Activated B cell treated with CpG ODN at 0.5 μM for 24 hours (primary cell): Measurements from ENCODE around the gene KRTAP5-7. TPM values are rescaled to one million over a fixed set of nuclear protein-coding genes. Genes with fewer than 3 reads are reported as not detected.
"Not testable (repeated sequence)": the region's sequence is repeated elsewhere in the genome, so short reads cannot be mapped to it uniquely, and the experiment has no call there.

ENCODE experiments used
- ATAC-seq: fragments of 200-7000 bp; cut with Tn5 transposase; one replicate; pipeline ENCODE4 v1.10.0; 2021; ENCODE audit warnings: low read depth, mild to moderate bottlenecking, moderate library complexity
- CTCF ChIA-PET: fragments of 350-600 bp; sonication (Branson Sonifier 250); formaldehyde crosslinking; loops from one replicate; lab custom pipeline; 2021; ENCODE audit warnings: antibody characterized with exemption; lab: Charles Lee
- POLR2A ChIA-PET: fragments of 350-600 bp; sonication (Branson Sonifier 250); formaldehyde crosslinking; loops from one replicate; lab custom pipeline; 2021; ENCODE audit warnings: antibody characterized with exemption; lab: Charles Lee
- DNase-seq: peaks from one replicate; pipeline ENCODE4 v3.0.0; 2022
- H3K27ac Mint-ChIP-seq: one replicate; pipeline ENCODE4 v1.8.0; 2020; ENCODE audit warnings: mixed read lengths
- H3K27me3 Mint-ChIP-seq: one replicate; pipeline ENCODE4 v1.8.0; 2021; ENCODE audit warnings: mixed read lengths
- H3K36me3 Mint-ChIP-seq: one replicate; pipeline ENCODE4 v1.8.0; 2021; ENCODE audit warnings: low read depth, mixed read lengths
- H3K4me1 Mint-ChIP-seq: one replicate; pipeline ENCODE4 v1.8.0; 2021; ENCODE audit warnings: mixed read lengths
- H3K4me3 Mint-ChIP-seq: one replicate; pipeline ENCODE4 v1.8.0; 2020; ENCODE audit warnings: mild to moderate bottlenecking, mixed read lengths
- H3K9me3 Mint-ChIP-seq: one replicate; pipeline ENCODE4 v1.8.0; 2020; ENCODE audit warnings: mixed read lengths
- CTCF ChIP-seq: fragments of 200-600 bp; IDR thresholded peaks from one replicate; pipeline ENCODE4 v1.8.0; 2022; ENCODE audit warnings: antibody characterized with exemption, mild to moderate bottlenecking
- intact Hi-C: fragments of 100-400 bp; cut with micrococcal nuclease; formaldehyde crosslinking; loops from one replicate; pipeline ENCODE4 v1.15.1; 2024
- total RNA-seq: library from RNA; stranded (reverse); gene quantifications from 2 replicates; pipeline ENCODE4 v1.2.3, GENCODE V29; 2022

Gene KRTAP5-7
- total RNA-seq, 1 donor from 2014 or later, result 0.49 TPM

GRCh38 chr11:71537537-71537936, 10.5 kb downstream of the KRTAP5-7 start:
- Mint-ChIP-seq H3K36me3 (no peaks in the 10 kb centered on the region), H3K27me3 (peaks cover 5% of the 10 kb centered on the region), H3K27ac (no peak overlapping the region), H3K9me3 (peaks cover 5% of the 10 kb centered on the region), H3K4me1 (no peaks in the 10 kb centered on the region), H3K4me3 (no peak overlapping the region)
- DNase-seq (no peak), ATAC-seq (no peak)
- intact Hi-C loops, result no loop called here
- no peak for TF ChIP-seq CTCF
- CTCF ChIA-PET, result no interaction called here
- POLR2A ChIA-PET, result no interaction called here

- H3K4me3 Mint-ChIP-seq, POLR2A ChIA-PET, intact Hi-C loops, CTCF ChIA-PET, H3K4me1 Mint-ChIP-seq, H3K9me3 Mint-ChIP-seq, DNase-seq, H3K27me3 Mint-ChIP-seq, H3K36me3 Mint-ChIP-seq, ATAC-seq, H3K27ac Mint-ChIP-seq: not testable (repeated sequence)
Measured at GRCh38 chr11:71537977-71538665, 11.1 kb downstream of the KRTAP5-7 start, which contains the start of gene KRTAP5-8. KRTAP5-8 (plus strand) TSS chr11:71538025; CDS start chr11:71538056, 31 bp downstream.

GRCh38 chr11:71538666-71538990, 11.6 kb downstream of the KRTAP5-7 start:
- H3K27me3 Mint-ChIP-seq, result peaks cover 5% of the 10 kb centered on the region
- no peak overlapping the region for H3K27ac Mint-ChIP-seq
- intact Hi-C loops, result no loop called here
- no peaks in the 10 kb centered on the region for H3K36me3 Mint-ChIP-seq
- peaks cover 9% of the 10 kb centered on the region for H3K4me1 Mint-ChIP-seq
- ATAC-seq (no peak), DNase-seq (no peak)
- no peak for TF ChIP-seq CTCF
- ChIA-PET CTCF (no interaction called here), POLR2A (no interaction called here)
- peaks cover 5% of the 10 kb centered on the region for H3K9me3 Mint-ChIP-seq
- H3K4me3 Mint-ChIP-seq, result no peak overlapping the region

GRCh38 chr11:71539017-71539416, 11.9 kb downstream of the KRTAP5-7 start:
- intact Hi-C loops, result no loop called here

GRCh38 chr11:71539971-71540370, 12.9 kb downstream of the KRTAP5-7 start:
- H3K36me3 Mint-ChIP-seq, H3K27me3 Mint-ChIP-seq, H3K27ac Mint-ChIP-seq, DNase-seq, CTCF ChIA-PET, ATAC-seq, H3K4me3 Mint-ChIP-seq, POLR2A ChIA-PET, intact Hi-C loops, H3K9me3 Mint-ChIP-seq: not testable (repeated sequence)
- H3K4me1 Mint-ChIP-seq, result peaks cover 18% of the 10 kb centered on the region

More at GRCh38 chr11:71539017-71539416, 11.9 kb downstream of the KRTAP5-7 start:
- Mint-ChIP-seq H3K4me1 (peaks cover 13% of the 10 kb centered on the region), H3K36me3 (no peaks in the 10 kb centered on the region), H3K9me3 (peaks cover 5% of the 10 kb centered on the region), H3K27me3 (peaks cover 5% of the 10 kb centered on the region), H3K4me3 (no peak overlapping the region), H3K27ac (no peak overlapping the region)
- no peak for TF ChIP-seq CTCF
- no peak for DNase-seq
- ChIA-PET CTCF (no interaction called here), POLR2A (no interaction called here)
- ATAC-seq, result no peak

GRCh38 chr11:71540521-71541304, 13.6 kb downstream of the KRTAP5-7 start:
- POLR2A ChIA-PET, H3K9me3 Mint-ChIP-seq, intact Hi-C loops, H3K27me3 Mint-ChIP-seq, H3K36me3 Mint-ChIP-seq, CTCF ChIA-PET, DNase-seq, ATAC-seq, H3K27ac Mint-ChIP-seq, H3K4me3 Mint-ChIP-seq: not testable (repeated sequence)
- H3K4me1 Mint-ChIP-seq, result peaks cover 18% of the 10 kb centered on the region
